Measurements from ENCODE around the gene FGF12. TPM values are rescaled to one million over a fixed set of nuclear protein-coding genes. Genes with fewer than 3 reads are reported as not detected.

Gene FGF12
- total and polyA plus RNA-seq, 2 donors (not counting 1 experiment from before 2014, with no cell fraction given) = 0.03 TPM; not detected in 1

GRCh38 chr3:192170659-192171058 is 556.7 kb downstream of the FGF12 start:
- Histone ChIP-seq H4K20me1 (ENCODE audit: control insufficient read depth, insufficient read depth, low read length, poor library complexity, severe bottlenecking) (no peaks in the 10 kb centered on the region), H3K9ac (ENCODE audit: low read length) (no peak overlapping the region), H3K4me3 (ENCODE audit: control extremely low read depth in 1 of 5, extremely low read depth in 1 of 5, insufficient read depth in 1 of 5, low read depth in 2 of 5, low read length in 4 of 5) (no peak overlapping the region), H3K9me3 (ENCODE audit: control extremely low read depth in 1 of 3, control insufficient read depth in 2 of 3, insufficient read depth in 1 of 3, low read length in 2 of 3) (no peaks in the 10 kb centered on the region), H3K27ac (ENCODE audit: low read length in 2 of 2) (no peak overlapping the region), H3K4me1 (ENCODE audit: control insufficient read depth in 2 of 2, insufficient read depth in 2 of 2, low read length in 2 of 2) (no peaks in the 10 kb centered on the region), H3K36me3 (replicated peaks in 1 of 2; ENCODE audit: control extremely low read depth in 1 of 2, control insufficient read depth in 1 of 2, extremely low read depth in 1 of 2, insufficient read depth in 2 of 2, low read length in 1 of 2) (no peaks in the 10 kb centered on the region), H3K4me2 (replicated peaks; ENCODE audit: low read depth, low read length, poor library complexity, severe bottlenecking) (no peak overlapping the region), H3K27me3 (replicated peaks in 1 of 4; ENCODE audit: control extremely low read depth in 1 of 4, control insufficient read depth in 3 of 4, insufficient read depth in 4 of 4, low read length in 3 of 4) (no peaks in the 10 kb centered on the region), H2AFZ (ENCODE audit: insufficient read depth, low read depth, low read length, poor library complexity, severe bottlenecking) (no peak overlapping the region), H3K79me2 (ENCODE audit: control insufficient read depth, insufficient read depth, low read length) (no peaks in the 10 kb centered on the region)
- no peak overlapping the region for H3K4me3 Mint-ChIP-seq
- TF ChIP-seq EZH2 (IDR thresholded peaks at IDR 0.05; ENCODE audit: borderline replicate concordance, insufficient read depth, low read depth, low read length, poor library complexity, severe bottlenecking) = no peak
- TF ChIP-seq, protein P1, sequence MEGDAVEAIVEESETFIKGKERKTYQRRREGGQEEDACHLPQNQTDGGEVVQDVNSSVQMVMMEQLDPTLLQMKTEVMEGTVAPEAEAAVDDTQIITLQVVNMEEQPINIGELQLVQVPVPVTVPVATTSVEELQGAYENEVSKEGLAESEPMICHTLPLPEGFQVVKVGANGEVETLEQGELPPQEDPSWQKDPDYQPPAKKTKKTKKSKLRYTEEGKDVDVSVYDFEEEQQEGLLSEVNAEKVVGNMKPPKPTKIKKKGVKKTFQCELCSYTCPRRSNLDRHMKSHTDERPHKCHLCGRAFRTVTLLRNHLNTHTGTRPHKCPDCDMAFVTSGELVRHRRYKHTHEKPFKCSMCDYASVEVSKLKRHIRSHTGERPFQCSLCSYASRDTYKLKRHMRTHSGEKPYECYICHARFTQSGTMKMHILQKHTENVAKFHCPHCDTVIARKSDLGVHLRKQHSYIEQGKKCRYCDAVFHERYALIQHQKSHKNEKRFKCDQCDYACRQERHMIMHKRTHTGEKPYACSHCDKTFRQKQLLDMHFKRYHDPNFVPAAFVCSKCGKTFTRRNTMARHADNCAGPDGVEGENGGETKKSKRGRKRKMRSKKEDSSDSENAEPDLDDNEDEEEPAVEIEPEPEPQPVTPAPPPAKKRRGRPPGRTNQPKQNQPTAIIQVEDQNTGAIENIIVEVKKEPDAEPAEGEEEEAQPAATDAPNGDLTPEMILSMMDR (IDR thresholded peaks at IDR 0.05) = no peak
- H3K27ac Mint-ChIP-seq = no peak overlapping the region
- H3K4me1 Mint-ChIP-seq = no peaks in the 10 kb centered on the region
- no peak for DNase-seq
- peaks cover 2% of the 10 kb centered on the region for H3K9me3 Mint-ChIP-seq (ENCODE audit: insufficient read depth)
- intact Hi-C loops (cut with micrococcal nuclease) = no loop called here
- peaks cover 6% of the 10 kb centered on the region for H3K27me3 Mint-ChIP-seq
- ChIA-PET CTCF (no interaction called here), POLR2A (no interaction called here)
- ATAC-seq (ENCODE audit: low read depth) = no peak
- 93% methylated on average over 3 of the region's 3 CpGs for WGBS (ENCODE audit: insufficient coverage)

GRCh38 chr3:192170031-192170430 is 557.3 kb downstream of the FGF12 start:
- no peak overlapping the region for H3K27ac ChIP-seq (ENCODE audit: low read length in 2 of 2)
- no peaks in the 10 kb centered on the region for H3K9me3 Mint-ChIP-seq (ENCODE audit: insufficient read depth)
- CTCF ChIA-PET = no interaction called here

More at GRCh38 chr3:192170031-192170430, 557.3 kb downstream of the FGF12 start:
- Histone ChIP-seq H3K9ac (ENCODE audit: low read length) (no peak overlapping the region), H3K4me1 (ENCODE audit: control insufficient read depth in 2 of 2, insufficient read depth in 2 of 2, low read length in 2 of 2) (no peaks in the 10 kb centered on the region), H2AFZ (ENCODE audit: insufficient read depth, low read depth, low read length, poor library complexity, severe bottlenecking) (no peak overlapping the region), H3K79me2 (ENCODE audit: control insufficient read depth, insufficient read depth, low read length) (no peaks in the 10 kb centered on the region), H4K20me1 (ENCODE audit: control insufficient read depth, insufficient read depth, low read length, poor library complexity, severe bottlenecking) (no peaks in the 10 kb centered on the region), H3K4me2 (replicated peaks; ENCODE audit: low read depth, low read length, poor library complexity, severe bottlenecking) (no peak overlapping the region), H3K4me3 (ENCODE audit: control extremely low read depth in 1 of 5, extremely low read depth in 1 of 5, insufficient read depth in 1 of 5, low read depth in 2 of 5, low read length in 4 of 5) (no peak overlapping the region), H3K36me3 (replicated peaks in 1 of 2; ENCODE audit: control extremely low read depth in 1 of 2, control insufficient read depth in 1 of 2, extremely low read depth in 1 of 2, insufficient read depth in 2 of 2, low read length in 1 of 2) (no peaks in the 10 kb centered on the region), H3K9me3 (ENCODE audit: control extremely low read depth in 1 of 3, control insufficient read depth in 2 of 3, insufficient read depth in 1 of 3, low read length in 2 of 3) (no peaks in the 10 kb centered on the region), H3K27me3 (replicated peaks in 1 of 4; ENCODE audit: control extremely low read depth in 1 of 4, control insufficient read depth in 3 of 4, insufficient read depth in 4 of 4, low read length in 3 of 4) (no peaks in the 10 kb centered on the region)
- ATAC-seq (ENCODE audit: low read depth) (no peak), DNase-seq (no peak)
- TF ChIP-seq, protein P1 (IDR thresholded peaks at IDR 0.05) = no peak
- TF ChIP-seq EZH2 (IDR thresholded peaks at IDR 0.05; ENCODE audit: borderline replicate concordance, insufficient read depth, low read depth, low read length, poor library complexity, severe bottlenecking) = no peak
- H3K4me1 Mint-ChIP-seq = no peaks in the 10 kb centered on the region
- intact Hi-C loops (cut with micrococcal nuclease) = no loop called here
- POLR2A ChIA-PET = no interaction called here
- no CpG with 5 or more reads among the region's 6 CpGs for WGBS (ENCODE audit: insufficient coverage)
- H3K4me3 Mint-ChIP-seq = no peak overlapping the region
- no peak overlapping the region for H3K27ac Mint-ChIP-seq
- H3K27me3 Mint-ChIP-seq = peaks cover 6% of the 10 kb centered on the region
